GM10248 (cell line): ENCODE measurements around the gene MILR1.

Source experiments
- CTCF ChIA-PET: fragments of 300-600 bp; sonication (Branson Sonifier 250); formaldehyde crosslinking; extraction: SDS; loops from one replicate; lab custom pipeline; 2021; ENCODE audit warnings: antibody characterized with exemption; lab: Yijun Ruan, JAX
- POLR2A ChIA-PET: fragments of 350-650 bp; sonication (Branson Sonifier 250); formaldehyde crosslinking; extraction: SDS; loops from one replicate; lab custom pipeline; 2020; ENCODE audit warnings: antibody characterized with exemption; lab: Yijun Ruan, JAX
- DNase-seq: peaks from one replicate; pipeline ENCODE4 v3.0.0; 2012; ENCODE audit errors: extremely low spot score
- CTCF ChIP-seq: IDR thresholded peaks from 2 replicates; pipeline ENCODE4 v1.5.1; 2012; ENCODE audit warnings: mild to moderate bottlenecking, low read depth; ENCODE audit errors: extremely low read depth, missing control alignments, control extremely low read depth

The MILR1 gene

GRCh38 chr17:64441772-64442540 lies 7.0 kb upstream of the MILR1 start:
- TF ChIP-seq CTCF, result no peak
- POLR2A ChIA-PET, result interaction anchor here (0.6 kb wide), 1 partner anchor 332 kb away, joined by 3 read pairs; no protein-coding TSS in a partner anchor
- CTCF ChIA-PET, result interaction anchor here (2.9 kb wide), 1 partner anchor 21 kb away, joined by 23 read pairs; no protein-coding TSS in a partner anchor

DNA sequence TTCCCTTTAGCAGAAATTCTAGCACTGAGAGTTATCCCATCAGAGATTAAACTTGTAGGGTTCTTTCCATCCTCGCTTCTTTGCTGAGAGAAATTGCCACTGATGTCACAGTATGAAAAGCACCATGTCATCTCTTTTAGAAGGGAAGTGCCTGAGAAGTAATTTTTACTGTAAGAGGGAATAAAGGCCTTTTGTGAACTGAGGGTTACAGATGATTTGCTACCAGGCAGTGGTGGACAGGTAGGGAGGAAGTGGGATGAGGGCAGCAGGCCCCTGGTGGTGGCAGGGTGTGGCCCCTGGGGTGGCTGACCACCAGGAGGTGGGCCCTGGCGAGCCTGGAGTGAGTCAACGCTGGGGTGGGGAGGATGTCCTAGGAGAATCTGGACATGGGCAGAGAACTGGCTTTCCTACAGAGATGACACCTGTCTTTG lies 6.4 kb upstream of the MILR1 start:
- TF ChIP-seq CTCF, result no peak
- ChIA-PET CTCF (interaction anchor here (1.4 to 2.9 kb wide), 2 partner anchors 13 to 22 kb away, joined by 4 to 23 read pairs; no protein-coding TSS in a partner anchor), POLR2A (no interaction called here)
- DNase-seq, result no peak

More at GRCh38 chr17:64441772-64442540, 7.0 kb upstream of the MILR1 start:
- no peak for DNase-seq

DNA sequence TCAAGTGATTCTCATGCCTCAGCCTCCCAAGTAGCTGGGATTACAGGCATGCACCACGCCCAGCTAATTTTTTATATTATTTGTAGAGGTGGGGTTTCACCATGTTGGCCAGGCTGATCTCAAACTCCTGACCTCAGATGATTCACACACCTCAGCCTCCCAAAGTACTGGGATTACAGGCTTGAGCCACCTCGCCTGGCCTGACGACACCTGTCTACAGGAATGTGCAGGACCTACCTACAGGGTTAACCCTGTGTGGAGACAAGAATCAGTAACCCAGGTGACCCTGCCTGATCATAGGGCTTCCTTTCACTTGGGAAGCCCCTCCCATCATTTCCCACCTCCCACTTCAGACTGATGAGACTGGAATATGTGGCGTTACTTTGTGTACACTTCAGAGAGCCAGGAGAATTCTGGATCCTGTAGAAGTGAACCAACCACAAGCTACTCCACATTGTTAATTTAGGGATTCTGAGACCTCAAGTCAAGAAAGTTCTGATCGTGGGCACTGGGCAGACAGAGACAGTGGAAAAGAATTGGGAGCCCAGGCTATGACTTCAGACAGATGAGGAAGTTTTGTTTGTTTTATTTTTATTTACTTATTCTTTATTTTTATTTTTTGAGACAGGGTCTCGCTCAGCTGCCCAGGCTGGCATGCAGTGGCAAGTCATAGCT lies 5.7 kb upstream of the MILR1 start:
- ChIA-PET CTCF (interaction anchor here (1.4 to 2.9 kb wide), 2 partner anchors 13 to 23 kb away, joined by 4 to 23 read pairs; no protein-coding TSS in a partner anchor), POLR2A (no interaction called here)
- no peak for TF ChIP-seq CTCF
- no peak for DNase-seq

- TF ChIP-seq CTCF, result no peak
- CTCF ChIA-PET, result interaction anchor here (1.4 to 5.5 kb wide), 2 partner anchors 16 to 27 kb away, joined by 3 to 29 read pairs; no protein-coding TSS in a partner anchor
- no peak for DNase-seq
- POLR2A ChIA-PET, result interaction anchor here (0.6 to 0.7 kb wide), 2 partner anchors 51 to 299 kb away, joined by 3 to 6 read pairs; no protein-coding TSS in a partner anchor
Measured at GRCh38 chr17:64447526-64447925, 1.4 kb upstream of the MILR1 start.

DNA sequence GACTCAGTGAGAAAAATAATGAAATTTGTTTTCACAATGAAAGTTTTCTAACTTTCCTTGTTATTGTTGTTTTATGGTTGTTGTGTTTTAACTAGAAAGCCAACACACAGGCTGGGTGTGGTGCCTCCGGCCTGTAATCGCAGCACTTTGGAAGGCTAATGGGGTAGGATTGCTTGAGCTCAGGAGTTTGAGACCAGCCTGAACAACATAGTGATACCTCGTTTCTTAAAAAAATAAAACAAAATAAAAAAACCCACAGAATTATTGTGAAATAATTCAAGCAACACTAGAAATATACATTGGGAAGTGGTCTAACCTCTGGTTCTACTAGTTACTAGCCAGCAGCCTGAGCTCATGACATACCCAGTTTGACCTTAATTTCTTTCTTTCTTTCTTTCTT lies 630 bp downstream of the MILR1 start:
- no peak for TF ChIP-seq CTCF
- DNase-seq, result no peak
- CTCF ChIA-PET, result interaction anchor here (0.8 to 5.5 kb wide), 2 partner anchors 9 to 29 kb away, joined by 4 to 29 read pairs; no protein-coding TSS in a partner anchor

More for the DNA sequence above, 630 bp downstream of the MILR1 start:
- POLR2A ChIA-PET, result no interaction called here
